ENCODE data around the gene KPNA3. TPM values are rescaled to one million over a fixed set of nuclear protein-coding genes. Genes with fewer than 3 reads are reported as not detected.
"Not testable (repeated sequence)": the region's sequence is repeated elsewhere in the genome, so short reads cannot be mapped to it uniquely, and the experiment has no call there.

KPNA3 gene
- total RNA-seq, 1 donor from 2014 or later: 46.6 TPM

DNA sequence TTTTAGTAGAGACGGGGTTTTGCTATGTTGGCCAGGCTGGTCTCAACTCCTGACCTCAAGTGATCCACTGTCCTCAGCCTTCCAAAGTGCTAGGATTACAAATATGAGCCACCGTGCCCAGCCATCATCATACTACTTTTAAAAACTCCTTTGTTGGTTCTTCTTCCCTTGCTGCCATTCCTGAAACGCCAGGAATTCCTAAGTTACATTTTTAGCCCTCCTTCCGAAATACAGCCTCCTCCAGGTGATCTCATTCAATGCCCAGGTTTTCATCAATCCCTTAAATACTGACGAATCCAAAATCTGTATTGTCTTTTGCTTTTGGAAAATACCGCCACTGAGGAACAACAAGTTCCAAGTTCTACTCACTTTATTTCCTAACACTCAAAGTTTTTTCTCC lies 75.9 kb downstream of the KPNA3 start:
- no peak overlapping the region for H3K4me3 Mint-ChIP-seq (ENCODE audit: unreplicated experiment)
- TF ChIP-seq, protein P1, sequence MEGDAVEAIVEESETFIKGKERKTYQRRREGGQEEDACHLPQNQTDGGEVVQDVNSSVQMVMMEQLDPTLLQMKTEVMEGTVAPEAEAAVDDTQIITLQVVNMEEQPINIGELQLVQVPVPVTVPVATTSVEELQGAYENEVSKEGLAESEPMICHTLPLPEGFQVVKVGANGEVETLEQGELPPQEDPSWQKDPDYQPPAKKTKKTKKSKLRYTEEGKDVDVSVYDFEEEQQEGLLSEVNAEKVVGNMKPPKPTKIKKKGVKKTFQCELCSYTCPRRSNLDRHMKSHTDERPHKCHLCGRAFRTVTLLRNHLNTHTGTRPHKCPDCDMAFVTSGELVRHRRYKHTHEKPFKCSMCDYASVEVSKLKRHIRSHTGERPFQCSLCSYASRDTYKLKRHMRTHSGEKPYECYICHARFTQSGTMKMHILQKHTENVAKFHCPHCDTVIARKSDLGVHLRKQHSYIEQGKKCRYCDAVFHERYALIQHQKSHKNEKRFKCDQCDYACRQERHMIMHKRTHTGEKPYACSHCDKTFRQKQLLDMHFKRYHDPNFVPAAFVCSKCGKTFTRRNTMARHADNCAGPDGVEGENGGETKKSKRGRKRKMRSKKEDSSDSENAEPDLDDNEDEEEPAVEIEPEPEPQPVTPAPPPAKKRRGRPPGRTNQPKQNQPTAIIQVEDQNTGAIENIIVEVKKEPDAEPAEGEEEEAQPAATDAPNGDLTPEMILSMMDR (IDR thresholded peaks at IDR 0.05; ENCODE audit: partially characterized antibody, unreplicated experiment): no peak
- no peak for DNase-seq
- H3K36me3 Mint-ChIP-seq (ENCODE audit: unreplicated experiment): peaks cover 7% of the 10 kb centered on the region
- peaks cover 1% of the 10 kb centered on the region for H3K9me3 Mint-ChIP-seq (ENCODE audit: unreplicated experiment)
- H3K4me1 Mint-ChIP-seq (ENCODE audit: low read depth, unreplicated experiment): peaks cover 15% of the 10 kb centered on the region
- peak overlapping the region; percentile 25 for H3K27ac Mint-ChIP-seq (ENCODE audit: unreplicated experiment)
- peaks cover 6% of the 10 kb centered on the region for H3K27me3 Mint-ChIP-seq (ENCODE audit: unreplicated experiment)

DNA sequence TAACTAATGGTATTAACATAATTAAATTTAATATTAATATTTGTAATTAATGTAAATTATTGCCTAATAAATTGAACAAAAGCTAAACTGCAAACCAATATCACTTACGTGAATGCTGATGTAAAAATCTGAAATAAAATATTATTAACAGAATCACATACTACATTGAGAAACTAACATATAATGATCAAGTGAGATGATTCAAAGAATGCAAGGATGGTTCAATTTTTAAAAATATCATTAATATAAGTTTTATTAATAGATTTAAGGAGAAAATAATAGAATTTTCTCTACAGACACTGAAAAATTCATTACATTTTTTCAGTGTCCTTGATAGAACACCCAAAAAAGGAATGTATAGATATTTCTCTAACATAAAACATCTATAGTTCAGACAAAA lies 77.7 kb downstream of the KPNA3 start:
- Mint-ChIP-seq H3K27ac (ENCODE audit: unreplicated experiment) (no peak overlapping the region), H3K9me3 (ENCODE audit: unreplicated experiment) (peaks cover 5% of the 10 kb centered on the region), H3K4me1 (ENCODE audit: low read depth, unreplicated experiment) (peaks cover 28% of the 10 kb centered on the region), H3K27me3 (ENCODE audit: unreplicated experiment) (peaks cover 6% of the 10 kb centered on the region), H3K4me3 (ENCODE audit: unreplicated experiment) (no peak overlapping the region), H3K36me3 (ENCODE audit: unreplicated experiment) (peaks cover 7% of the 10 kb centered on the region)
- no peak for DNase-seq
- TF ChIP-seq, protein P1 (IDR thresholded peaks at IDR 0.05; ENCODE audit: partially characterized antibody, unreplicated experiment): no peak

DNA sequence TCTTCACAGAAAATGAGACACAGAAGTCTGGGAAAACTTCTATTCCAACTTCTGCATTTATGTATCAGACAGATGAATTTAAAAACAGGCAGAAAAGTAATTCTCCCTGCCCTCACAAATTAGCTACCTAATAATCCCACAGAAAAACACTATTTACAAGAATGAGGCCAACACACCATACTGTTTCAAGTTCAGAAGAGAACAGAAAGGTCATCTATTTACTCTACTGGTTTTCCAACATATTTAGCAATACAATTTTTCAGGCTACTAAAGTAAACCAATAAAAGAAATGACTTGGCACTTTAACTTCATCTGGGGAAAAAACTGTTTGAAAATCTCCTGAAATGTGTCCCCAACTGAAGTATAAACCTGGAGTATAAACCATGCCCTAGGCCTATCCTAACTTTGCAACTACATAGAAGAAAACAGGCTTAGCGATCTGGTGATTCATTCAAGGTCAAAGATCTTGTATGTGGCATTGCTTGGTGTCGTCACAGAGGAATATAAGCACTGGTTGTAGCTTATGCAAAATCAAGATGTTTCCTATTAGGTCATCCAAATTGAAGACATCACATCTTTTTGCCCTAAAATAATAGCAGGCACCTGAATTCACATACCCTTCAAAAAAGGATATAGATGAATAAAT lies 81.1 kb downstream of the KPNA3 start:
- H3K27ac Mint-ChIP-seq (ENCODE audit: unreplicated experiment): peak overlapping the region; percentile 92
- H3K36me3 Mint-ChIP-seq (ENCODE audit: unreplicated experiment): peaks cover 7% of the 10 kb centered on the region
- H3K4me3 Mint-ChIP-seq (ENCODE audit: unreplicated experiment): peak overlapping the region; percentile 37
- TF ChIP-seq, protein P1 (IDR thresholded peaks at IDR 0.05; ENCODE audit: partially characterized antibody, unreplicated experiment): no peak
- DNase-seq: no peak
- H3K9me3 Mint-ChIP-seq (ENCODE audit: unreplicated experiment): peaks cover 5% of the 10 kb centered on the region
- peaks cover 33% of the 10 kb centered on the region for H3K4me1 Mint-ChIP-seq (ENCODE audit: low read depth, unreplicated experiment)
- H3K27me3 Mint-ChIP-seq (ENCODE audit: unreplicated experiment): peaks cover 2% of the 10 kb centered on the region

DNA sequence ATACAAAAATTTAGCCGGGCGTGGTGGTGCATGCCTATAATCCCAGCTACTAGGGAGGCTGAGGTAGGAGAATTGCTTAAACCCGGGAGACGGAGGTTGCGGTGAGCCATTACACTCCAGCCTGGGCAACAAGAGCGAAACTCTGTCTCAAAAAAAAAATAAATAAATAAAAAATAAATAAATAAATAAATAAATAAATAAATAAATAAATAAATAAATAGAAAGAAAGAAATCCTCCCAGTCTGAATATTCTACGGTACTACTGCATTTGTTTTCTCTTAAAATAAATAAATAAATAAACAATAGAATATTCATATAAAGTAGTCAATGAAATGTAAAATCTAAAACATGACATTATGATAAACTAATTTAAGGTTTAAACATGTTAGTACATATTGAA lies 88.2 kb downstream of the KPNA3 start:
- DNase-seq; H3K27me3 Mint-ChIP-seq (ENCODE audit: unreplicated experiment); H3K9me3 Mint-ChIP-seq (ENCODE audit: unreplicated experiment); H3K36me3 Mint-ChIP-seq (ENCODE audit: unreplicated experiment); H3K4me3 Mint-ChIP-seq (ENCODE audit: unreplicated experiment); H3K4me1 Mint-ChIP-seq (ENCODE audit: low read depth, unreplicated experiment); H3K27ac Mint-ChIP-seq (ENCODE audit: unreplicated experiment): not testable (repeated sequence)

DNA sequence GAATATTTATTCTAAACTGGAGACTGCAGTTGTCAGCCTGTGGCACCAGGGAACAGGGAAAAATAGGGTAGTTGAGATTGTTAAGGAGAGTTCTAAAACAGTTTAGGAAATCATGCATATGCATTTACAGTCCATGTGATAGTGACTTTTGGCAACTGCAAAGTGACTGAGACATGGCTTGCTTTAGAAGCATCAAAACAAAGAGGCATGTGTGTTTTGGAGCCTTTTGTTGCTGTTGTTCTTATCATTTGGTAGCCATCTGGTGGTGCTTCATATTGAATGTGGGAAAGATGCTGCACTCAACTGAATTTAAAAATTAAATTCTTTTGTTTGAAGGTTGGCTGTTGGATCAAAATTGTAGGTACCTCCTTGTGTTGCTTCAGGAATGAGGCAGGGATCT lies 91.0 kb downstream of the KPNA3 start:
- peaks cover 1% of the 10 kb centered on the region for H3K27me3 Mint-ChIP-seq (ENCODE audit: unreplicated experiment)
- no peaks in the 10 kb centered on the region for H3K9me3 Mint-ChIP-seq (ENCODE audit: unreplicated experiment)
- no peak for DNase-seq
- H3K4me1 Mint-ChIP-seq (ENCODE audit: low read depth, unreplicated experiment): no peaks in the 10 kb centered on the region
- no peak overlapping the region for H3K27ac Mint-ChIP-seq (ENCODE audit: unreplicated experiment)
- H3K4me3 Mint-ChIP-seq (ENCODE audit: unreplicated experiment): no peak overlapping the region
- H3K36me3 Mint-ChIP-seq (ENCODE audit: unreplicated experiment): no peaks in the 10 kb centered on the region
- TF ChIP-seq, protein P1 (IDR thresholded peaks at IDR 0.05; ENCODE audit: partially characterized antibody, unreplicated experiment): no peak

All from glutamatergic neuron (in vitro differentiated cells).